HUES6 (cell line): ENCODE measurements around the gene TIMM44.
"Not testable (repeated sequence)": the region's sequence is repeated elsewhere in the genome, so short reads cannot be mapped to it uniquely, and the experiment has no call there.

ENCODE experiments used
- H3K27ac ChIP-seq: 2 replicates; pipeline ENCODE4 v1.7.0; 2013; ENCODE audit warnings: low read depth, mild to moderate bottlenecking, low read length, inconsistent platforms
- H3K27me3 ChIP-seq: 2 replicates; pipeline ENCODE4 v1.6.1; 2013; ENCODE audit warnings: low read length; ENCODE audit not compliant: control insufficient read depth, insufficient read depth
- H3K36me3 ChIP-seq: 2 replicates; pipeline ENCODE4 v1.6.1; 2013; ENCODE audit warnings: low read length; ENCODE audit not compliant: control insufficient read depth, insufficient read depth
- H3K4me1 ChIP-seq: 2 replicates; pipeline ENCODE4 v1.6.1; 2013; ENCODE audit warnings: low read length; ENCODE audit not compliant: control insufficient read depth, insufficient read depth
- H3K4me3 ChIP-seq: 2 replicates; pipeline ENCODE4 v1.5.1; 2013; ENCODE audit warnings: low read depth, low read length
- H3K9ac ChIP-seq: one replicate; pipeline ENCODE4 v1.6.1; 2013; ENCODE audit warnings: mild to moderate bottlenecking, low read length
- H3K9me3 ChIP-seq: 2 replicates; pipeline ENCODE4 v1.6.1; 2013; ENCODE audit warnings: low read depth, low read length; ENCODE audit not compliant: control insufficient read depth, insufficient read depth

TIMM44 gene

GRCh38 chr19:7930030-7930429 lies 13.4 kb downstream of the TIMM44 start:
- not testable (repeated sequence) for H3K9me3 ChIP-seq, H3K4me1 ChIP-seq, H3K27me3 ChIP-seq, H3K27ac ChIP-seq, H3K9ac ChIP-seq, H3K4me3 ChIP-seq
- H3K36me3 ChIP-seq = peaks cover 53% of the 10 kb centered on the region

- Histone ChIP-seq H3K9ac (no peak overlapping the region), H3K9me3 (no peaks in the 10 kb centered on the region), H3K27ac (no peak overlapping the region), H3K4me1 (peaks cover 6% of the 10 kb centered on the region; the same call in 1 of the 2 replicates), H3K4me3 (no peak overlapping the region), H3K36me3 (peaks cover 43% of the 10 kb centered on the region), H3K27me3 (no peaks in the 10 kb centered on the region)
Measured at GRCh38 chr19:7928741-7929701, 14.4 kb downstream of the TIMM44 start.

- Histone ChIP-seq H3K4me3 (no peak overlapping the region), H3K4me1 (peaks cover 6% of the 10 kb centered on the region; the same call in 1 of the 2 replicates), H3K9ac (no peak overlapping the region), H3K27me3 (no peaks in the 10 kb centered on the region), H3K9me3 (no peaks in the 10 kb centered on the region), H3K27ac (no peak overlapping the region), H3K36me3 (peaks cover 36% of the 10 kb centered on the region)
Measured at GRCh38 chr19:7928334-7928706, 15.1 kb downstream of the TIMM44 start.

- H3K36me3 ChIP-seq = peaks cover 31% of the 10 kb centered on the region
- H3K9me3 ChIP-seq = no peaks in the 10 kb centered on the region
- no peaks in the 10 kb centered on the region for H3K27me3 ChIP-seq
- H3K27ac ChIP-seq = no peak overlapping the region
- H3K4me3 ChIP-seq = no peak overlapping the region
- H3K9ac ChIP-seq = peak overlapping the region; percentile 9
- peaks cover 6% of the 10 kb centered on the region; the same call in 1 of the 2 replicates for H3K4me1 ChIP-seq
Measured at GRCh38 chr19:7927605-7928333, 15.7 kb downstream of the TIMM44 start.

GRCh38 chr19:7926727-7927604 lies 16.5 kb downstream of the TIMM44 start:
- H3K27me3 ChIP-seq = no peaks in the 10 kb centered on the region
- peaks cover 6% of the 10 kb centered on the region; the same call in 1 of the 2 replicates for H3K4me1 ChIP-seq
- no peaks in the 10 kb centered on the region for H3K9me3 ChIP-seq
- no peak overlapping the region for H3K27ac ChIP-seq
- peaks cover 28% of the 10 kb centered on the region for H3K36me3 ChIP-seq
- peak overlapping the region; percentile 9 for H3K9ac ChIP-seq
- no peak overlapping the region for H3K4me3 ChIP-seq

GRCh38 chr19:7926021-7926726 lies 17.3 kb downstream of the TIMM44 start, which contains the start of gene CTXN1:
Gene CTXN1 (minus strand): TSS chr19:7926135. CDS start chr19:7925538, 597 bp downstream.
- H3K27me3 ChIP-seq = no peaks in the 10 kb centered on the region
- peak within 1 kb of the TSS; percentile 34 for H3K9ac ChIP-seq
- no peaks in the 10 kb centered on the region for H3K9me3 ChIP-seq
- peaks cover 8% of the 10 kb centered on the region; the same call in 1 of the 2 replicates for H3K4me1 ChIP-seq
- peaks cover 20% of the 10 kb centered on the region for H3K36me3 ChIP-seq
- H3K27ac ChIP-seq = no peak within 1 kb of the TSS
- peak within 1 kb of the TSS; percentile 56 for H3K4me3 ChIP-seq

GRCh38 chr19:7925171-7925851 lies 18.2 kb downstream of the TIMM44 start:
- no peak overlapping the region for H3K9ac ChIP-seq
- H3K4me3 ChIP-seq = peak overlapping the region; percentile 56
- peaks cover 11% of the 10 kb centered on the region; the same call in 1 of the 2 replicates for H3K4me1 ChIP-seq
- no peaks in the 10 kb centered on the region for H3K27me3 ChIP-seq
- no peaks in the 10 kb centered on the region for H3K9me3 ChIP-seq
- H3K27ac ChIP-seq = no peak overlapping the region
- H3K36me3 ChIP-seq = peaks cover 11% of the 10 kb centered on the region

GRCh38 chr19:7924651-7925170 lies 18.8 kb downstream of the TIMM44 start:
- Histone ChIP-seq H3K9me3 (no peaks in the 10 kb centered on the region), H3K4me3 (peak overlapping the region; percentile 28; the same call in 1 of the 2 replicates), H3K27me3 (no peaks in the 10 kb centered on the region), H3K4me1 (peaks cover 14% of the 10 kb centered on the region; the same call in 1 of the 2 replicates), H3K36me3 (peaks cover 7% of the 10 kb centered on the region), H3K27ac (no peak overlapping the region), H3K9ac (no peak overlapping the region)

- Histone ChIP-seq H3K4me1 (peaks cover 16% of the 10 kb centered on the region; the same call in 1 of the 2 replicates), H3K9me3 (no peaks in the 10 kb centered on the region), H3K27me3 (no peaks in the 10 kb centered on the region), H3K4me3 (no peak overlapping the region), H3K36me3 (peaks cover 7% of the 10 kb centered on the region), H3K9ac (no peak overlapping the region), H3K27ac (no peak overlapping the region)
Measured at GRCh38 chr19:7924241-7924640, 19.2 kb downstream of the TIMM44 start.
